NOMO-1 treated with DMSO at 0.1 percent for 48 hours (cell line): Measurements from ENCODE around the gene NR2C2.

ENCODE experiments used
- DNase-seq: peaks from one replicate; lab custom pipeline; 2025; ENCODE audit not compliant: unreplicated experiment; lab: John Stamatoyannopoulos, UW

The NR2C2 gene

GRCh38 chr3:14921034-14921616 is 26.3 kb upstream of the NR2C2 start:
- DNase-seq, result peak; percentile 68

GRCh38 chr3:14921811-14922705 is 25.3 kb upstream of the NR2C2 start:
- DNase-seq, result no peak

GRCh38 chr3:14922863-14923262 is 24.5 kb upstream of the NR2C2 start:
- DNase-seq, result no peak

GRCh38 chr3:14923476-14923875 is 23.9 kb upstream of the NR2C2 start:
- DNase-seq, result no peak

GRCh38 chr3:14925729-14926591 is 21.4 kb upstream of the NR2C2 start:
- DNase-seq, result peak; percentile 59

GRCh38 chr3:14926592-14926991 is 20.8 kb upstream of the NR2C2 start:
- no peak for DNase-seq

GRCh38 chr3:14927308-14927707 is 20.1 kb upstream of the NR2C2 start:
- DNase-seq, result no peak

GRCh38 chr3:14929310-14930074 is 17.9 kb upstream of the NR2C2 start:
- DNase-seq, result no peak

- no peak for DNase-seq
These were observed 13.5 kb upstream of the NR2C2 start for GRCh38 chr3:14933820-14934425.

GRCh38 chr3:14935592-14936345 is 11.6 kb upstream of the NR2C2 start:
- no peak for DNase-seq

GRCh38 chr3:14938954-14939353 is 8.4 kb upstream of the NR2C2 start:
- DNase-seq, result no peak

- no peak for DNase-seq
These were observed 5.5 kb upstream of the NR2C2 start for GRCh38 chr3:14941871-14942270.

- no peak for DNase-seq
These were observed 4.3 kb upstream of the NR2C2 start for GRCh38 chr3:14943042-14943441.

- no peak for DNase-seq
These were observed 1.1 kb upstream of the NR2C2 start for GRCh38 chr3:14946236-14946635.

- no peak for DNase-seq
These were observed 664 bp upstream of the NR2C2 start for GRCh38 chr3:14946739-14947099.

GRCh38 chr3:14947886-14948608 is 664 bp downstream of the NR2C2 start:
- peak; percentile 94 for DNase-seq

GRCh38 chr3:14948609-14949038 is 1.2 kb downstream of the NR2C2 start:
- no peak for DNase-seq

GRCh38 chr3:14949126-14949525 is 1.7 kb downstream of the NR2C2 start:
- no peak for DNase-seq

- no peak for DNase-seq
These were observed 2.9 kb downstream of the NR2C2 start for GRCh38 chr3:14950274-14950673.
